BE2C (cell line): ENCODE results near the gene JPH3.

Experiments
- DNase-seq: peaks from one replicate; pipeline ENCODE4 v3.0.0-alpha.2; 2020
- H3K27me3 ChIP-seq: fragments of 250-450 bp; sonication (Bioruptor Pico); 2 replicates; pipeline ENCODE4 v1.5.1; 2020; ENCODE audit warnings: mild to moderate bottlenecking
- H3K36me3 ChIP-seq: fragments of 250-450 bp; sonication (Bioruptor Pico); 2 replicates; pipeline ENCODE4 v1.5.1; 2020; ENCODE audit warnings: mild to moderate bottlenecking
- H3K4me1 ChIP-seq: fragments of 250-450 bp; sonication (Bioruptor Pico); 2 replicates; pipeline ENCODE4 v1.5.1; 2020
- H3K4me3 ChIP-seq: 2 replicates; pipeline ENCODE4 v1.5.1; 2011; ENCODE audit warnings: low read depth, low read length
- H3K9me3 ChIP-seq: fragments of 250-450 bp; sonication (Bioruptor Pico); 2 replicates; pipeline ENCODE4 v1.5.1; 2020
- TF ChIP-seq, protein P1 (sequence below): IDR thresholded peaks from 2 replicates; pipeline ENCODE4 v1.5.1; 2012; ENCODE audit warnings: mild to moderate bottlenecking, low read depth, low read length

JPH3 gene

DNA sequence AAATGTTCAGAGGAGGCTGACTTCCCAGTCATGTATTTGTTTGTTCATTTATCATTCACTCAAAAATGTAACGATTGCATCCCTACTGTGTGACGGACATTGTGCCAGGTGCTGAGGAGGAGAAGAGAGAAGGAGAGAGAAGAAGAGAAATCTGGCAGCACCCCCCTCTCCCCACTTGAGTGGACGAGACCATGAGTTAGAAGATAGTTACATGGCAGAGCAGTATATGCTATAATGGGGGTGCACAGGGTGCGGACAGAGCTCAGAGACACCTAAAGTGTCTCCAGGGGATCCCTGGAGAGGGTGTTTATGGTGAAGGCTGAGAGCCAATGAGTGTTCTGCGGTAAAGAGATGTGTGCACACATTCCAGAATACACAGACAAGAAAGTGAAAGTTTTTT lies 6.6 kb upstream of the JPH3 start:
- no peak overlapping the region for H3K4me3 ChIP-seq
- no peaks in the 10 kb centered on the region; the same call in 1 of the 2 replicates for H3K9me3 ChIP-seq
- TF ChIP-seq, protein P1, sequence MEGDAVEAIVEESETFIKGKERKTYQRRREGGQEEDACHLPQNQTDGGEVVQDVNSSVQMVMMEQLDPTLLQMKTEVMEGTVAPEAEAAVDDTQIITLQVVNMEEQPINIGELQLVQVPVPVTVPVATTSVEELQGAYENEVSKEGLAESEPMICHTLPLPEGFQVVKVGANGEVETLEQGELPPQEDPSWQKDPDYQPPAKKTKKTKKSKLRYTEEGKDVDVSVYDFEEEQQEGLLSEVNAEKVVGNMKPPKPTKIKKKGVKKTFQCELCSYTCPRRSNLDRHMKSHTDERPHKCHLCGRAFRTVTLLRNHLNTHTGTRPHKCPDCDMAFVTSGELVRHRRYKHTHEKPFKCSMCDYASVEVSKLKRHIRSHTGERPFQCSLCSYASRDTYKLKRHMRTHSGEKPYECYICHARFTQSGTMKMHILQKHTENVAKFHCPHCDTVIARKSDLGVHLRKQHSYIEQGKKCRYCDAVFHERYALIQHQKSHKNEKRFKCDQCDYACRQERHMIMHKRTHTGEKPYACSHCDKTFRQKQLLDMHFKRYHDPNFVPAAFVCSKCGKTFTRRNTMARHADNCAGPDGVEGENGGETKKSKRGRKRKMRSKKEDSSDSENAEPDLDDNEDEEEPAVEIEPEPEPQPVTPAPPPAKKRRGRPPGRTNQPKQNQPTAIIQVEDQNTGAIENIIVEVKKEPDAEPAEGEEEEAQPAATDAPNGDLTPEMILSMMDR = no peak

DNA sequence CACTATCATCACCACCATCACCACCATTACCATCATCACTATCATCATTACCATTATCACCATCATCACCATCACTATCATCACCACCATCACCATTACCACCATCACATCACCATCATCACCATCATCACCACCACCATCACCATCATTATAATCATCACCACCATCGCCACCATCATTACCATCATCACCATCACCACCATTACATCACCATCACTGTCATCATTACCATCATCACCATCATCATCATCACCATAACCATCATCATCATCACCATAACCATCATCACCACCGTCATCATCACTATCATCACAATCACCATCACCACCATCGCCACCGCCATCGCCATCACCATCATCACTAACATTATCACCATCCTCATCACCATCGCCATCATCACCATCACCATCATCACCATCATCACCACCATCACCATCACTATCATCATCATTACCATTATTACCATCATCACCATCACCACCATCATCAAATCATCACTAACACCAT lies 4.9 kb upstream of the JPH3 start:
- no peaks in the 10 kb centered on the region for H3K4me1 ChIP-seq
- TF ChIP-seq, protein P1 = no peak
- H3K36me3 ChIP-seq = no peaks in the 10 kb centered on the region
- no peak overlapping the region for H3K4me3 ChIP-seq
- H3K27me3 ChIP-seq = peaks cover 49% of the 10 kb centered on the region
- no peaks in the 10 kb centered on the region; the same call in 1 of the 2 replicates for H3K9me3 ChIP-seq
- no peak for DNase-seq

More for the DNA sequence above, 6.6 kb upstream of the JPH3 start:
- Histone ChIP-seq H3K4me1 (no peaks in the 10 kb centered on the region), H3K27me3 (peaks cover 43% of the 10 kb centered on the region), H3K36me3 (no peaks in the 10 kb centered on the region)
- DNase-seq = no peak

DNA sequence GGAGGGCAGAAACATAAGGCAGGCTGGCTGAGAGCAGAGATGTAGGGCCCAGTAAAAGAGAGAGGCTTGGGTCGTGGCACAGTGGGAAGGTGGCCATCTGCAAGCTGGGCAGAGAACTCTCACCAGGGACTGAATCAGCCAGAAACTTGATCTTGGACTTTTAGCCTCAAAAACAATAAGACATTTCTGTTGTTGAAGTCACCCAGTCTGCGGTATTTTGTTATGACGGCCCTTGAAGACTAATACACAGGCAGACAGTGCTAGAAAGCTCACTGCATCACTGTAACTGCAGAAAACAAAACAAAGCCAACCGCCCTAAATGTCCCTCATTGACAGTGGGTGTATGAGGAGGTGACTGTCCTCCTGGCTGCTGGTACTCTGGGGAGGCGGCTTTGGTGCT lies 3.9 kb upstream of the JPH3 start:
- Histone ChIP-seq H3K4me1 (no peaks in the 10 kb centered on the region), H3K27me3 (peaks cover 54% of the 10 kb centered on the region), H3K36me3 (no peaks in the 10 kb centered on the region), H3K4me3 (no peak overlapping the region), H3K9me3 (no peaks in the 10 kb centered on the region; the same call in 1 of the 2 replicates)
- TF ChIP-seq, protein P1 = no peak
- no peak for DNase-seq

DNA sequence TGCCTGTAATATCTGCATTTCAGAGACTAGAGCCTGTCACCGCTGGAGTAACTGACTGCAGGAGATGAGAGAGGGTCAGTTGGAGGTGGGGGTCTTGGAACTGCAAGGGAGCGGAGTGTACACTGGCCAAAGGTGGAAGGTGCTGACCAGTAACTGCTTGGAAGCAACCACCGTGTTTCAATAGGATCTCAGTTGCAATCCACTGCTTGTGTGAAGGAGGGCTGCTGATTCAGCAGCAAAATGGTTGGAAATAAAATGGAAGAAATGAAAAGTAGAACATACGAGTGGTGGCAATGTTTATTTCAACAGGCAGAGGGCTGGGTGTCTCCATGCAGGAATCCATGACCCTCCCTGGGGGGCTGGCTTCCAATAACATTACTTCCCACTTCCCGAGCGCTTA lies 2.1 kb upstream of the JPH3 start:
- DNase-seq = no peak
- Histone ChIP-seq H3K4me1 (no peaks in the 10 kb centered on the region), H3K4me3 (no peak overlapping the region), H3K27me3 (peaks cover 60% of the 10 kb centered on the region), H3K36me3 (no peaks in the 10 kb centered on the region), H3K9me3 (no peaks in the 10 kb centered on the region; the same call in 1 of the 2 replicates)
- TF ChIP-seq, protein P1 = no peak

DNA sequence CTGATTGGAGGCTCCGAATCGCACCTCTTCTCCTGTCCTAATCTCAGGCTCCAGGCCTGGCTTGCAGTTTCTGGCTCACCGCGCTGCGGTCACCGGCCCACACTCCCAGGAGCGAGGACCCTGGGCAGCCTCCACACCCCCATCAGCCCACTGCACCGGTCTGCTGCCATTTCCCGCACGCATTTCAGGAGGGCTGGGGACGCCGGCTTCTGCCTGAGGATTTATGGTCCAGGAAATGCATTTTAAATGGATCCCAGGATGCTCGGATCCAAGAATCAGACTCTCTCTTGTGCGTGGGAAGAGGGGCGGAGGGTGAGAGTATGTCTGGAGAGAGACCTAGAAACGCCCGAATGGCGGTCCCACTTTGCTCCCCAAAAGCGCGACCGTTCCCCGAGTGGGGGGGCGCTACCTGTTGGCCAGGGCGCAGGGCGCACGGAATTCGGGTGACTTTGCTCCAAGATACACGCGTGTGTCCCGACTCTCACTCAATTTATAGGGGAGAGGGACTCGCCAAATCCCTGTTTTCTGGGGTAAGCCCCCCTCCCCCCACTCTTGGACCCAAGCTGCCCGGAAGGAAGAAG lies 817 bp upstream of the JPH3 start:
- TF ChIP-seq, protein P1 = no peak
- H3K9me3 ChIP-seq = no peaks in the 10 kb centered on the region; the same call in 1 of the 2 replicates
- no peak for DNase-seq
- no peaks in the 10 kb centered on the region for H3K4me1 ChIP-seq
- no peaks in the 10 kb centered on the region for H3K36me3 ChIP-seq
- no peak overlapping the region for H3K4me3 ChIP-seq
- peaks cover 65% of the 10 kb centered on the region for H3K27me3 ChIP-seq

DNA sequence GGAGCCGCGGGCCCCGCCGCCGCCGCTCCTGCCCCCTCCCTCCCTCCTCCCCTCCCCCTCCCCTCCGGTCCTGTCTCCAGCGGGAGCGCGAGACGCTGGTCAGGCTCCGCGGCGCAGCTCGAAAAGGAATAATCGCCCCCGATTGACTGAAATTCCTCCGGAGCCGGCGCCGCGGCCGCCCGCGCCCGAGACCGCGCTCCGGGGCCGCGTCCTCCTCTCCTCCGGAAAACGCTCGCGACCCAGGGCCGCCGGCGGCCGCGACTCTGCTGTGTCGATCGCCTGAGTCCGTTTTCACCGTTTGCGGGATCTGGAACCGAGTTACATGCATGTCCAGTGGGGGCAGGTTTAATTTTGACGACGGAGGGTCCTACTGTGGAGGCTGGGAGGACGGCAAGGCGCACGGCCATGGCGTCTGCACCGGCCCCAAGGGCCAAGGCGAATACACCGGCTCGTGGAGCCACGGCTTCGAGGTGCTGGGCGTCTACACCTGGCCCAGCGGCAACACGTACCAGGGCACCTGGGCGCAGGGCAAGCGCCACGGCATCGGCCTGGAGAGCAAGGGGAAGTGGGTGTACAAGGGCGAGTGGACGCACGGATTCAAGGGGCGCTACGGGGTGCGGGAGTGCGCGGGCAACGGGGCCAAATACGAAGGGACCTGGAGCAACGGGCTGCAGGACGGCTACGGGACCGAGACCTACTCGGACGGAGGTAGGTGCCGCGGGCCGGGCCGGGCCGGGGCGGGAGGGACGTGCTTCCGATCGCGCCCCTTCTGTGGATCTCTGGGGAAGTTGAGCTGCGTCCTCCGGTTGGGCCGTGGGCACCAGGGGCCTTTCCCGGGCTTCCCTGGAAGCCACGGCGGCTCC lies 744 bp downstream of the JPH3 start:
- Histone ChIP-seq H3K27me3 (peaks cover 74% of the 10 kb centered on the region), H3K4me3 (peak overlapping the region; percentile 33), H3K4me1 (no peaks in the 10 kb centered on the region), H3K36me3 (no peaks in the 10 kb centered on the region), H3K9me3 (no peaks in the 10 kb centered on the region; the same call in 1 of the 2 replicates)
- DNase-seq = peak; percentile 31
- TF ChIP-seq, protein P1 = no peak
